A673 (cell line): ENCODE measurements around the gene DNLZ. TPM values are rescaled to one million over a fixed set of nuclear protein-coding genes. Genes with fewer than 3 reads are reported as not detected.

ENCODE experiments used
- BruUV-seq: library from RNA; stranded (reverse); fragments of 400-500 nt; replicated peaks from 2 replicates; lab custom pipeline; 2021; lab: Mats Ljungman, UMichigan
- CTCF ChIA-PET: fragments of 300-600 bp; sonication (Branson Sonifier 250); formaldehyde crosslinking; loops from one replicate; lab custom pipeline; 2022; ENCODE audit warnings: antibody characterized with exemption; lab: Charles Lee
- POLR2A ChIA-PET: fragments of 300-600 bp; sonication (Branson Sonifier 250); formaldehyde crosslinking; loops from one replicate; lab custom pipeline; 2022; ENCODE audit warnings: antibody characterized with exemption; ENCODE audit not compliant: low non-redundant PET; lab: Charles Lee
- DNase-seq: peaks from one replicate; pipeline ENCODE4 v3.0.0-alpha.2; 2015; ENCODE audit warnings: low spot score
- H3K27ac ChIP-seq: fragments of 200-600 bp; sonication (generic); 2 replicates; pipeline ENCODE4 v1.5.1; 2016; ENCODE audit warnings: mixed run types, low read depth, mild to moderate bottlenecking, mixed read lengths, antibody characterized with exemption, low read length; ENCODE audit not compliant: poor library complexity, severe bottlenecking
- H3K27me3 ChIP-seq: fragments of 200-600 bp; sonication (generic); replicated peaks from 2 replicates; pipeline ENCODE4 v1.6.1; 2017; ENCODE audit warnings: mixed run types, low read depth, mild to moderate bottlenecking, mixed read lengths, antibody characterized with exemption, low read length; ENCODE audit not compliant: insufficient read depth, poor library complexity
- H3K36me3 ChIP-seq: fragments of 200-600 bp; sonication (generic); 2 replicates; pipeline ENCODE4 v1.6.1; 2016; ENCODE audit warnings: mixed run types, mild to moderate bottlenecking, mixed read lengths, antibody characterized with exemption, low read length; ENCODE audit not compliant: insufficient read depth, poor library complexity, severe bottlenecking
- H3K4me1 ChIP-seq: fragments of 200-600 bp; sonication (generic); 2 replicates; pipeline ENCODE4 v1.6.1; 2017; ENCODE audit warnings: mixed run types, mild to moderate bottlenecking, mixed read lengths, antibody characterized with exemption, low read length; ENCODE audit not compliant: insufficient read depth, poor library complexity, severe bottlenecking
- H3K4me3 ChIP-seq: fragments of 200-600 bp; sonication (generic); 2 replicates; pipeline ENCODE4 v1.5.1; 2016; ENCODE audit warnings: low read depth, mixed run types, mild to moderate bottlenecking, mixed read lengths, low read length; ENCODE audit not compliant: poor library complexity, severe bottlenecking
- H3K9me3 ChIP-seq: fragments of 200-600 bp; sonication (generic); 2 replicates; pipeline ENCODE4 v1.6.1; 2016; ENCODE audit warnings: mixed run types, low read depth, mild to moderate bottlenecking, mixed read lengths, antibody characterized with exemption, low read length; ENCODE audit not compliant: poor library complexity, severe bottlenecking
- EZH2 ChIP-seq: fragments of 200-600 bp; sonication (generic); IDR thresholded peaks from 2 replicates; pipeline ENCODE4 v1.6.1; 2017; ENCODE audit warnings: borderline replicate concordance, low read depth, mild to moderate bottlenecking, mixed read lengths, antibody characterized with exemption, low read length; ENCODE audit not compliant: poor library complexity, severe bottlenecking
- intact Hi-C: fragments of 100-400 bp; cut with micrococcal nuclease; formaldehyde crosslinking; loops from one replicate; pipeline ENCODE4 v1.10.0; 2022; ENCODE audit not compliant: unreplicated experiment
- total RNA-seq: library from RNA; stranded (reverse); gene quantifications from 2 replicates; pipeline ENCODE4 v1.2.3, GENCODE V29; 2021
- TF ChIP-seq, protein P1 (sequence below): fragments of 300-800, 200-600 bp; sonication (generic); conservative IDR thresholded peaks from 2 replicates; pipeline ENCODE4 v1.5.1; 2017; ENCODE audit warnings: low read depth, mild to moderate bottlenecking, antibody characterized with exemption, low read length, moderate library complexity, mixed read lengths

Gene DNLZ
- total RNA-seq, 1 experiment from 2014 or later, result 37.3 TPM

DNA sequence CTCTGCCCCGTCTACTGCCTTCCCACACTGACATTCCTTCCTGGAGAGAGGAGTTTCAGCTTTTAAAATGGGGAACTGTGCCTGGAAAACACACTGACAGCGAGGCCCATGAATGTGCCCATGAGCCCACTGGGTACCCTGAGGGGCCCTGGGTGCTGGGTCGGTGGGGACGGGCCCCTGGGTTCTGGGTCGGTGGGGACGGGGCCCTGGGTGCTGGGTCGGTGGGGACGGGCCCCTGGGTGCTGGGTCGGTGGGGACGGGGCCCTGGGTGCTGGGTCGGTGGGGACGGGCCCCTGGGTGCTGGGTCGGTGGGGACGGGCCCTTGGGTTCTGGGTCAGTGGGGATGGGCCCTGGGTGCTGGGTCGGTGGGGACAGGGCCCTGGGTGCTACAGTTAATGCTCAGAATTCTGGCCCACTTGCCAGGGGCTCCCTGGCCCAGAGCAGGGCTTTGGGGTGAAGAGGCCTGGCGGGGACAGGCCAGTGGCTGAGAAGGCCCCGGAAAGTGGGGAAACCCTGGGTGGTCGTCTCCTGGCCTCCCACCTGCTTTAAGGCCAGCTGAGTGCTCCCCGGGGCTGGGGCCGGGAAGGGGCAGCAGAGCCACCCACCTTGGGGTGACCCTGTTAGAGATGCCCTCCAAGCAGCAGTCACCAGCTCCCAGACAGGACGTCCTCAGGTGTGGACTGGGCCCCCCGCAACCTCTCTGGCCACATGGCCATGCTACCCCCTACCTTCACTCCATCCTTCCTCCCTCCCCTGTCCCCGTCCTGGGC, 33.7 kb downstream of the DNLZ start:
- H3K4me1 ChIP-seq, result peaks cover 25% of the 10 kb centered on the region
- ChIA-PET CTCF (no interaction called here), POLR2A (no interaction called here)
- TF ChIP-seq, protein P1, sequence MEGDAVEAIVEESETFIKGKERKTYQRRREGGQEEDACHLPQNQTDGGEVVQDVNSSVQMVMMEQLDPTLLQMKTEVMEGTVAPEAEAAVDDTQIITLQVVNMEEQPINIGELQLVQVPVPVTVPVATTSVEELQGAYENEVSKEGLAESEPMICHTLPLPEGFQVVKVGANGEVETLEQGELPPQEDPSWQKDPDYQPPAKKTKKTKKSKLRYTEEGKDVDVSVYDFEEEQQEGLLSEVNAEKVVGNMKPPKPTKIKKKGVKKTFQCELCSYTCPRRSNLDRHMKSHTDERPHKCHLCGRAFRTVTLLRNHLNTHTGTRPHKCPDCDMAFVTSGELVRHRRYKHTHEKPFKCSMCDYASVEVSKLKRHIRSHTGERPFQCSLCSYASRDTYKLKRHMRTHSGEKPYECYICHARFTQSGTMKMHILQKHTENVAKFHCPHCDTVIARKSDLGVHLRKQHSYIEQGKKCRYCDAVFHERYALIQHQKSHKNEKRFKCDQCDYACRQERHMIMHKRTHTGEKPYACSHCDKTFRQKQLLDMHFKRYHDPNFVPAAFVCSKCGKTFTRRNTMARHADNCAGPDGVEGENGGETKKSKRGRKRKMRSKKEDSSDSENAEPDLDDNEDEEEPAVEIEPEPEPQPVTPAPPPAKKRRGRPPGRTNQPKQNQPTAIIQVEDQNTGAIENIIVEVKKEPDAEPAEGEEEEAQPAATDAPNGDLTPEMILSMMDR, result no peak
- TF ChIP-seq EZH2, result no peak
- TSS peak; percentile 35 for BruUV-seq
- H3K9me3 ChIP-seq, result no peaks in the 10 kb centered on the region
- H3K27ac ChIP-seq, result peak overlapping the region; percentile 74
- peak overlapping the region; percentile 76 for H3K4me3 ChIP-seq
- no peaks in the 10 kb centered on the region for H3K27me3 ChIP-seq
- no peak for DNase-seq
- H3K36me3 ChIP-seq, result no peaks in the 10 kb centered on the region
- intact Hi-C loops, result no loop called here

DNA sequence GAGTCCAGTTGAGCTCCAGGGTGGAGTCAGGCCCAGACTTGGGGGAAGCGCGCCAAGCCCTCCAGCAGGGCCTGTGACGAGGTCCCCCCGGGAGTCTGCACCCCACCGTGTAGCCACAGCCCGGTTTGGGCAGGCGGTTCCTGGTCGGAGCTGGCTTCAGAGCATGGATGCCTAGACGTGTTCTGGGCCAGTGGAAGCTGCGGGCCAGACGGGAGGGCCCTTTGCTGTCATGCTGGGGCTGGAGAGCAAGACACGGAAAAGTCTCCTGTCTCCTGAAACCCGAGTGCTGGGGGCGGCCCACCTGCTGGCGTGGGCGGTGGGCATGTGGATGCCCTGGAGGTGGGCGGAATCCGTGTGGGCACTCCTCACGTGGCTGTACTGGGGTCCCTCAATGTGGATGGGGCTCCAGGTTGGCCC, 34.3 kb downstream of the DNLZ start:
- Histone ChIP-seq H3K36me3 (no peaks in the 10 kb centered on the region), H3K9me3 (no peaks in the 10 kb centered on the region), H3K4me1 (peaks cover 25% of the 10 kb centered on the region), H3K4me3 (peak overlapping the region; percentile 76), H3K27me3 (no peaks in the 10 kb centered on the region), H3K27ac (peak overlapping the region; percentile 74)
- no peak for TF ChIP-seq EZH2
- TF ChIP-seq, protein P1, result no peak
- intact Hi-C loops, result no loop called here
- ChIA-PET POLR2A (no interaction called here), CTCF (no interaction called here)
- DNase-seq, result no peak
- BruUV-seq, result no TSS peak

DNA sequence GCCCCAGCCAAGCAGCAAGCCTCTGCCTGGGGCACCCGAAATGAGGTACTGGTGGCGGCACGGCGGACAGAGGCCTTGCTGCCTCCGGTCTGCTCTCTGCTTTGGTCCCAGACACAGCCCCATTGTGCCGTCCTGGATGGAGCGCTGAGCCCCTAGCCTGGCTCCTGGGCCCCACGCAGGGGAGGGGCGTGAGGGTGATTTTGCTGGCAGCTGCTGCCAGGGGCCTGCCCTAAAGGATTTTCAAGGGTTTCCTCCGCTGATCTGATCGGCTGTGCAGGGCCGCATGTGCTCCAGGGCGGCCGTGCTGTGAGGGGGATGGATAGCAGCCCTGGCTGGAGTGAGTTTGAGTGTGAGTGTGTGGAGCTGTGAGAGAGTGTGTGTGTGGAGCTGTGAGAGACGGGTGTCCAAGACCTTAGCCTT, 34.9 kb downstream of the DNLZ start:
- no TSS peak for BruUV-seq
- Histone ChIP-seq H3K36me3 (no peaks in the 10 kb centered on the region), H3K9me3 (no peaks in the 10 kb centered on the region), H3K27me3 (no peaks in the 10 kb centered on the region), H3K4me1 (peaks cover 25% of the 10 kb centered on the region), H3K27ac (peak overlapping the region; percentile 74), H3K4me3 (peak overlapping the region; percentile 76)
- intact Hi-C loops, result no loop called here
- POLR2A ChIA-PET, result no interaction called here
- CTCF ChIA-PET, result no interaction called here
- peak; percentile 51 for DNase-seq
- no peak for TF ChIP-seq EZH2
- TF ChIP-seq, protein P1, result no peak
